ENCODE measurements around the gene PLS1. TPM values are rescaled to one million over a fixed set of nuclear protein-coding genes. Genes with fewer than 3 reads are reported as not detected.
"Not testable (repeated sequence)": the region's sequence is repeated elsewhere in the genome, so short reads cannot be mapped to it uniquely, and the experiment has no call there.

Gene PLS1
- total RNA-seq, 1 experiment from 2014 or later, result 3.4 TPM

GRCh38 chr3:142738396-142738795 is 142.2 kb downstream of the PLS1 start:
- Histone ChIP-seq H3K4me1 (ENCODE audit: low read length) (no peaks in the 10 kb centered on the region), H3K4me2 (ENCODE audit: low read depth, low read length, poor library complexity, severe bottlenecking) (no peak overlapping the region), H3K9me3 (ENCODE audit: low read length) (no peaks in the 10 kb centered on the region), H3K36me3 (ENCODE audit: insufficient read depth, low read length) (no peaks in the 10 kb centered on the region), H4K20me1 (ENCODE audit: insufficient read depth, low read depth, low read length) (no peaks in the 10 kb centered on the region), H3K79me2 (ENCODE audit: low read length) (no peaks in the 10 kb centered on the region), H3K27ac (ENCODE audit: low read length) (no peak overlapping the region), H3K4me3 (ENCODE audit: low read length) (no peak overlapping the region), H3K9me2 (replicated peaks; ENCODE audit: insufficient read depth, low read length) (no peaks in the 10 kb centered on the region), H2AFZ (ENCODE audit: low read length) (no peak overlapping the region), H3K9ac (ENCODE audit: low read length) (no peak overlapping the region), H3K27me3 (ENCODE audit: low read length) (no peaks in the 10 kb centered on the region)
- no peak for DNase-seq

- H3K9ac ChIP-seq (ENCODE audit: low read length), result no peak overlapping the region
- no peaks in the 10 kb centered on the region for H3K9me2 ChIP-seq (replicated peaks; ENCODE audit: insufficient read depth, low read length)
- H3K4me3 ChIP-seq (ENCODE audit: low read length), result no peak overlapping the region
- no peak overlapping the region for H2AFZ ChIP-seq (ENCODE audit: low read length)
- no peak for DNase-seq
- H3K4me1 ChIP-seq (ENCODE audit: low read length), result no peaks in the 10 kb centered on the region
- H4K20me1 ChIP-seq (ENCODE audit: insufficient read depth, low read depth, low read length), result no peaks in the 10 kb centered on the region
- H3K79me2 ChIP-seq (ENCODE audit: low read length), result no peaks in the 10 kb centered on the region
- no peak overlapping the region for H3K27ac ChIP-seq (ENCODE audit: low read length)
- H3K9me3 ChIP-seq (ENCODE audit: low read length), result no peaks in the 10 kb centered on the region
- H3K27me3 ChIP-seq (ENCODE audit: low read length), result no peaks in the 10 kb centered on the region
- no peaks in the 10 kb centered on the region for H3K36me3 ChIP-seq (ENCODE audit: insufficient read depth, low read length)
- no peak overlapping the region for H3K4me2 ChIP-seq (ENCODE audit: low read depth, low read length, poor library complexity, severe bottlenecking)
These were observed 150.5 kb downstream of the PLS1 start for GRCh38 chr3:142746646-142747045.

- H3K4me3 ChIP-seq (ENCODE audit: low read length); H3K36me3 ChIP-seq (ENCODE audit: insufficient read depth, low read length); H2AFZ ChIP-seq (ENCODE audit: low read length); DNase-seq; H3K27me3 ChIP-seq (ENCODE audit: low read length); H3K9ac ChIP-seq (ENCODE audit: low read length); H3K4me1 ChIP-seq (ENCODE audit: low read length); H4K20me1 ChIP-seq (ENCODE audit: insufficient read depth, low read depth, low read length); H3K9me2 ChIP-seq (replicated peaks; ENCODE audit: insufficient read depth, low read length); H3K27ac ChIP-seq (ENCODE audit: low read length); H3K4me2 ChIP-seq (ENCODE audit: low read depth, low read length, poor library complexity, severe bottlenecking); H3K79me2 ChIP-seq (ENCODE audit: low read length); H3K9me3 ChIP-seq (ENCODE audit: low read length): not testable (repeated sequence)
These were observed 154.3 kb downstream of the PLS1 start for GRCh38 chr3:142750531-142750930.

GRCh38 chr3:142752605-142753004 is 156.4 kb downstream of the PLS1 start:
- not testable (repeated sequence) for H2AFZ ChIP-seq (ENCODE audit: low read length); H3K9me3 ChIP-seq (ENCODE audit: low read length); H3K27ac ChIP-seq (ENCODE audit: low read length); H3K36me3 ChIP-seq (ENCODE audit: insufficient read depth, low read length); DNase-seq; H4K20me1 ChIP-seq (ENCODE audit: insufficient read depth, low read depth, low read length); H3K9me2 ChIP-seq (replicated peaks; ENCODE audit: insufficient read depth, low read length); H3K4me3 ChIP-seq (ENCODE audit: low read length); H3K4me2 ChIP-seq (ENCODE audit: low read depth, low read length, poor library complexity, severe bottlenecking); H3K79me2 ChIP-seq (ENCODE audit: low read length); H3K9ac ChIP-seq (ENCODE audit: low read length); H3K27me3 ChIP-seq (ENCODE audit: low read length); H3K4me1 ChIP-seq (ENCODE audit: low read length)

- H4K20me1 ChIP-seq (ENCODE audit: insufficient read depth, low read depth, low read length), result no peaks in the 10 kb centered on the region
- no peaks in the 10 kb centered on the region for H3K4me1 ChIP-seq (ENCODE audit: low read length)
- no peak overlapping the region for H3K4me3 ChIP-seq (ENCODE audit: low read length)
- H3K9me3 ChIP-seq (ENCODE audit: low read length), result no peaks in the 10 kb centered on the region
- H3K9ac ChIP-seq (ENCODE audit: low read length), result no peak overlapping the region
- no peaks in the 10 kb centered on the region for H3K9me2 ChIP-seq (replicated peaks; ENCODE audit: insufficient read depth, low read length)
- H3K27ac ChIP-seq (ENCODE audit: low read length), result no peak overlapping the region
- no peaks in the 10 kb centered on the region for H3K27me3 ChIP-seq (ENCODE audit: low read length)
- H3K79me2 ChIP-seq (ENCODE audit: low read length), result no peaks in the 10 kb centered on the region
- DNase-seq, result no peak
- no peak overlapping the region for H2AFZ ChIP-seq (ENCODE audit: low read length)
- H3K36me3 ChIP-seq (ENCODE audit: insufficient read depth, low read length), result no peaks in the 10 kb centered on the region
- H3K4me2 ChIP-seq (ENCODE audit: low read depth, low read length, poor library complexity, severe bottlenecking), result no peak overlapping the region
These were observed 158.3 kb downstream of the PLS1 start for GRCh38 chr3:142754494-142754893.

Small RNA genes within 50 kb of the gene (small RNA-seq; reads per million reads assigned to genes)
- 0.16 reads per million for gene RNA5SP143

Other genes starting within 250 kb of the PLS1 start
- gene XRN1, start 148.4 kb upstream of the PLS1 start, total RNA-seq (2014; rRNA removed; shearing (Covaris generic); ENCODE audit: low replicate concordance), result 50.8 and 62.2 TPM in 2 replicates
- 39.6 and 74.4 TPM in 2 replicates for gene ATR, start 17.7 kb upstream of the PLS1 start, total RNA-seq (2014; rRNA removed; shearing (Covaris generic); ENCODE audit: low replicate concordance)
- gene TRPC1, start 127.6 kb downstream of the PLS1 start, total RNA-seq (2014; rRNA removed; shearing (Covaris generic); ENCODE audit: low replicate concordance), result 0.14 and 0.75 TPM in 2 replicates